Colonic mucosa (tissue), 4 donors: ENCODE data around the gene CCNF. TPM values are rescaled to one million over a fixed set of nuclear protein-coding genes. Genes with fewer than 3 reads are reported as not detected.
A peak's percentile ranks its signal among the peaks of the same experiment; 100 is the strongest.

Source experiments
- DNase-seq: peaks from one replicate; pipeline ENCODE4 v3.0.0-alpha.2; 2020
- H3K27ac ChIP-seq: fragments of 200-600 bp; one replicate; pipeline ENCODE4 v1.8.0; 2021
- H3K27me3 ChIP-seq: fragments of 200-600 bp; one replicate; pipeline ENCODE4 v1.8.0; 2021
- H3K36me3 ChIP-seq: fragments of 200-600 bp; one replicate; pipeline ENCODE4 v1.8.0; 2021
- H3K4me1 ChIP-seq: fragments of 200-600 bp; one replicate; pipeline ENCODE4 v1.8.0; 2021; ENCODE audit warnings: mild to moderate bottlenecking
- H3K4me3 ChIP-seq: fragments of 200-600 bp; one replicate; pipeline ENCODE4 v1.8.0; 2021
- H3K9ac ChIP-seq, 2 donors: one replicate each; pipeline ENCODE4 v1.7.0; 2013; ENCODE audit warnings: control low read depth in 2 of 2, low read depth in 2 of 2, low read length in 2 of 2
- H3K9me3 ChIP-seq: fragments of 200-600 bp; one replicate; pipeline ENCODE4 v1.8.0; 2021
- CTCF ChIP-seq: fragments of 200-600 bp; IDR thresholded peaks from one replicate; pipeline ENCODE4 v1.8.0; 2022; ENCODE audit warnings: antibody characterized with exemption, mild to moderate bottlenecking
- intact Hi-C: fragments of 100-400 bp; cut with DNase I; formaldehyde crosslinking; loops from one replicate; pipeline ENCODE4 v1.14.1; 2022
- total RNA-seq, 2 donors: library from RNA; stranded (reverse); fragmentation: NEBNext Ultra II Directional in 1 of 2; extraction: Animal tissue kit (Norgen Biotek cat#: 25700) in 1 of 2; gene quantifications; one replicate each; pipeline ENCODE4 v1.2.1, GENCODE V29; 2021
- donor health status: healthy.
- donor health status: DM: no; HTN: no; CAD: no.
- donor health status: DM: no; HTN: no; CAD: no.

The CCNF gene
- total RNA-seq, 2 donors from 2014 or later, result 8.6 to 38.2 TPM

DNA sequence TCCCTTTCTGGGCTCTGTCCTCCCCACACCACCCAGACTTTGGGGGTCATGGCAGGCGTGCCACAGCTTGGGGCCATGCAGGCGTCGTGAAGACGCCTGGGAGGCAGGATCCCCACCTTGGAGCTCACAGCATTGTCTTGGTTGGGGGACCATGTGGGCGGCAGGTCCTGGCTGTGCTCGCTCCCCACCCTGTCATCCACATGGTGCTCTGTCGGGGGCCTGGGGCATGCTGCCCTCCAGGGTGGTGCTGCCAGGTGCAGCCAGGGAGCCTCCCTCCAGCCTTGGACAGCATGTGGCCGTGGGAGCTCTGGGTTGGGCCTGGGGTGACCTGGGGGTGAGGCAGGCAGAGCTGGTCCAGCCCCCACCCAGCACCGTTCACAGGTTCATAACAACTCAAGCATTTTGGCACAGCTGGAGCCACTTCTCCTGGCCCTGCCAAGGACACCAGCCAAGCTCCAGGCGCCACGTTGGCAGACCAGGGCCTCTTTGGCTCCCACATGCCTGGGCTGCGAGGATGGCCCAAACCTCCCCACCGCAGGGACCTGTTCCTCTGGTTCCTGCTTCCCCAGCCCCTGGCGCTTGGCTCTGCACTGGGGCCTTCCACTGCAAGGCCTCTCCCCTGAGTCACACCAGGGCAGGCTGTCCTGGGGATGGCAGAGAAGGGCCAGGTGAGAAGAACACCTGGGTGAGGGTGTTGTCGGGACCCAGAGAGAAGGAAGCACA lies 69.4 kb downstream of the CCNF start:
- H3K27ac ChIP-seq, result no peak overlapping the region
- intact Hi-C loops, result loop anchor here (5.0 kb wide), 2 partner anchors 66 to 161 kb away; no protein-coding TSS in a partner anchor

GRCh38 chr16:2499454-2499853 lies 70.2 kb downstream of the CCNF start:
- Histone ChIP-seq H3K27me3 (no peaks in the 10 kb centered on the region), H3K4me1 (peaks cover 6% of the 10 kb centered on the region), H3K9me3 (no peaks in the 10 kb centered on the region), H3K27ac (no peak overlapping the region), H3K36me3 (no peaks in the 10 kb centered on the region), H3K4me3 (no peak overlapping the region), H3K9ac (no peak overlapping the region)
- intact Hi-C loops, result loop anchor here (5.0 kb wide), 2 partner anchors 67 to 162 kb away; no protein-coding TSS in a partner anchor
- TF ChIP-seq CTCF, result no peak
- no peak for DNase-seq

More for the DNA sequence above, 69.4 kb downstream of the CCNF start:
- H3K4me3 ChIP-seq, result no peak overlapping the region
- DNase-seq, result no peak
- H3K9me3 ChIP-seq, result no peaks in the 10 kb centered on the region
- peaks cover 6% of the 10 kb centered on the region for H3K4me1 ChIP-seq
- TF ChIP-seq CTCF, result no peak
- no peaks in the 10 kb centered on the region for H3K27me3 ChIP-seq
- H3K36me3 ChIP-seq, result no peaks in the 10 kb centered on the region
- no peak overlapping the region for H3K9ac ChIP-seq

GRCh38 chr16:2499890-2500429 lies 70.7 kb downstream of the CCNF start:
- no peak for DNase-seq
- peak overlapping the region in 1 of 2 donors; percentile 35 for H3K9ac ChIP-seq
- no peaks in the 10 kb centered on the region for H3K36me3 ChIP-seq
- no peak for TF ChIP-seq CTCF
- peaks cover 6% of the 10 kb centered on the region for H3K4me1 ChIP-seq
- no peak overlapping the region for H3K27ac ChIP-seq
- no peaks in the 10 kb centered on the region for H3K9me3 ChIP-seq
- no peak overlapping the region for H3K4me3 ChIP-seq
- intact Hi-C loops, result loop anchor here (5.0 kb wide), 2 partner anchors 68 to 163 kb away; no protein-coding TSS in a partner anchor
- H3K27me3 ChIP-seq, result no peaks in the 10 kb centered on the region

GRCh38 chr16:2500430-2500917 lies 71.2 kb downstream of the CCNF start:
- intact Hi-C loops, result no loop called here
- no peak overlapping the region for H3K27ac ChIP-seq
- peak overlapping the region in 1 of 2 donors; percentile 35 for H3K9ac ChIP-seq
- no peak overlapping the region for H3K4me3 ChIP-seq
- DNase-seq, result no peak
- H3K27me3 ChIP-seq, result no peaks in the 10 kb centered on the region
- TF ChIP-seq CTCF, result no peak
- no peaks in the 10 kb centered on the region for H3K36me3 ChIP-seq
- no peaks in the 10 kb centered on the region for H3K9me3 ChIP-seq
- peaks cover 6% of the 10 kb centered on the region for H3K4me1 ChIP-seq

- DNase-seq, result peak; percentile 82
- Histone ChIP-seq H3K4me3 (peak overlapping the region; percentile 5), H3K4me1 (peaks cover 6% of the 10 kb centered on the region), H3K9me3 (no peaks in the 10 kb centered on the region), H3K9ac (no peak overlapping the region), H3K27ac (no peak overlapping the region), H3K36me3 (no peaks in the 10 kb centered on the region), H3K27me3 (no peaks in the 10 kb centered on the region)
- intact Hi-C loops, result no loop called here
- TF ChIP-seq CTCF, result peak; percentile 98
These were observed 71.9 kb downstream of the CCNF start for GRCh38 chr16:2500918-2501750.
